ENCODE measurements around the gene MTA3.

The MTA3 gene

DNA sequence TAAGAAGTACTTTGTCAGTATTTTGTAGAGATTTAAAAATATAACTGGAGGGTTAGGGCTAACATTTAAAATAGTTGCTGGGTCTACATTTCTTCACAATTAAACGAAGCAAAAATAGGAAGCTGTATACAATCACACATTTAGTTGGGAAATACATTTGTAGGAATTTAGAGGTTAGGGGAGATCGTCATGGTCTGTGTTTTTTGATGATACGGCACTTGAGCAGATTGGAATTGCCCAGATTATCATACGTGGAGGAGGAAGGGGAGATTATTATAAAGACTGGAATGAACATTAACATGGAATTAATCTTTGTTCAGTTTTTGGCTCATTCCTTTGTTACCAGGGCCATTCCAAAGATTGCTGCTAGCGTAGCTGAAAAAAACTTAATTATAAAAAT is 84.6 kb downstream of the MTA3 start:
- TF ChIP-seq YY1 (IDR thresholded peaks at IDR 0.05; ENCODE audit: low read depth) (no peak), TEAD4 (IDR thresholded peaks at IDR 0.05) (no peak), TAF1 (IDR thresholded peaks at IDR 0.05; ENCODE audit: low read depth) (no peak), CREB1 (IDR thresholded peaks at IDR 0.05; ENCODE audit: low read depth) (no peak)

DNA sequence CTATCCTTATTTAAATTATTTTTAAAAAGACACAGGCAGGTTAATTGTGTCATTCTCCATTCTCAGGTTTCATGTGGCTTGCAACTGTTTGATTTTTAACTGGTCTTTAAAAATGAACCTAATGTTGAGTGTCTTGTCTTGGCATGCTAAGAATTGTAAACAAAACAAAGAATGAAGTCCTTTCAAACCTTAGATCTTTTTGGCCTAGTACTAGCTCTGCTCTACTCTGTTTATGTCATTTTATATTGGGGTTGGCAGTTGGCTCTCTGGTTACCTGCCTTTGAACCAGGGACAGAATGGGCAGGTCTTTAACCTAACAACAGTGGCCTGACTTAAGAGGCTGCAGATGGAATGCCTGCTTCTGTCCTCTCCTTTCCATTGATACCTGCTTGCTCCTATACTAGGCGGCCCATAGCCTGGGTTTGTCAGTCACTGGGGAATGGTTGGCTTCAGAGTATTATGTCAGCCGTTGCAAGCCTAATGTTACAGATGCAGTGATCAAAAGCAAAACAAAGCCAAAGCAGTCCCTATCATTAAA is 85.5 kb downstream of the MTA3 start:
- TF ChIP-seq EGR1 (IDR thresholded peaks at IDR 0.05), result no peak
- TF ChIP-seq FOXM1 (IDR thresholded peaks at IDR 0.05; ENCODE audit: borderline replicate concordance, low read depth), result no peak
- no peak for TF ChIP-seq TEAD4 (IDR thresholded peaks at IDR 0.05)
- no peak for TF ChIP-seq RAD21 (IDR thresholded peaks at IDR 0.05; ENCODE audit: low read depth)
- TF ChIP-seq CEBPB (IDR thresholded peaks at IDR 0.05), result no peak
- TF ChIP-seq ZBTB7A (IDR thresholded peaks at IDR 0.05; ENCODE audit: low read depth), result no peak
- no peak for TF ChIP-seq CREB1 (IDR thresholded peaks at IDR 0.05; ENCODE audit: low read depth)
- no peak for TF ChIP-seq EP300 (IDR thresholded peaks at IDR 0.05; ENCODE audit: borderline replicate concordance)
- TF ChIP-seq, protein P1, sequence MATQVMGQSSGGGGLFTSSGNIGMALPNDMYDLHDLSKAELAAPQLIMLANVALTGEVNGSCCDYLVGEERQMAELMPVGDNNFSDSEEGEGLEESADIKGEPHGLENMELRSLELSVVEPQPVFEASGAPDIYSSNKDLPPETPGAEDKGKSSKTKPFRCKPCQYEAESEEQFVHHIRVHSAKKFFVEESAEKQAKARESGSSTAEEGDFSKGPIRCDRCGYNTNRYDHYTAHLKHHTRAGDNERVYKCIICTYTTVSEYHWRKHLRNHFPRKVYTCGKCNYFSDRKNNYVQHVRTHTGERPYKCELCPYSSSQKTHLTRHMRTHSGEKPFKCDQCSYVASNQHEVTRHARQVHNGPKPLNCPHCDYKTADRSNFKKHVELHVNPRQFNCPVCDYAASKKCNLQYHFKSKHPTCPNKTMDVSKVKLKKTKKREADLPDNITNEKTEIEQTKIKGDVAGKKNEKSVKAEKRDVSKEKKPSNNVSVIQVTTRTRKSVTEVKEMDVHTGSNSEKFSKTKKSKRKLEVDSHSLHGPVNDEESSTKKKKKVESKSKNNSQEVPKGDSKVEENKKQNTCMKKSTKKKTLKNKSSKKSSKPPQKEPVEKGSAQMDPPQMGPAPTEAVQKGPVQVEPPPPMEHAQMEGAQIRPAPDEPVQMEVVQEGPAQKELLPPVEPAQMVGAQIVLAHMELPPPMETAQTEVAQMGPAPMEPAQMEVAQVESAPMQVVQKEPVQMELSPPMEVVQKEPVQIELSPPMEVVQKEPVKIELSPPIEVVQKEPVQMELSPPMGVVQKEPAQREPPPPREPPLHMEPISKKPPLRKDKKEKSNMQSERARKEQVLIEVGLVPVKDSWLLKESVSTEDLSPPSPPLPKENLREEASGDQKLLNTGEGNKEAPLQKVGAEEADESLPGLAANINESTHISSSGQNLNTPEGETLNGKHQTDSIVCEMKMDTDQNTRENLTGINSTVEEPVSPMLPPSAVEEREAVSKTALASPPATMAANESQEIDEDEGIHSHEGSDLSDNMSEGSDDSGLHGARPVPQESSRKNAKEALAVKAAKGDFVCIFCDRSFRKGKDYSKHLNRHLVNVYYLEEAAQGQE (IDR thresholded peaks at IDR 0.05; ENCODE audit: low read depth), result no peak
- no peak for TF ChIP-seq TAF1 (IDR thresholded peaks at IDR 0.05; ENCODE audit: low read depth)
- TF ChIP-seq YY1 (IDR thresholded peaks at IDR 0.05; ENCODE audit: low read depth), result no peak
- no peak for TF ChIP-seq TCF12 (IDR thresholded peaks at IDR 0.05; ENCODE audit: low read depth)
- TF ChIP-seq NFIC (IDR thresholded peaks at IDR 0.05), result no peak
- TF ChIP-seq, protein P2, sequence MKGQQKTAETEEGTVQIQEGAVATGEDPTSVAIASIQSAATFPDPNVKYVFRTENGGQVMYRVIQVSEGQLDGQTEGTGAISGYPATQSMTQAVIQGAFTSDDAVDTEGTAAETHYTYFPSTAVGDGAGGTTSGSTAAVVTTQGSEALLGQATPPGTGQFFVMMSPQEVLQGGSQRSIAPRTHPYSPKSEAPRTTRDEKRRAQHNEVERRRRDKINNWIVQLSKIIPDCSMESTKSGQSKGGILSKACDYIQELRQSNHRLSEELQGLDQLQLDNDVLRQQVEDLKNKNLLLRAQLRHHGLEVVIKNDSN (IDR thresholded peaks at IDR 0.05), result no peak

DNA sequence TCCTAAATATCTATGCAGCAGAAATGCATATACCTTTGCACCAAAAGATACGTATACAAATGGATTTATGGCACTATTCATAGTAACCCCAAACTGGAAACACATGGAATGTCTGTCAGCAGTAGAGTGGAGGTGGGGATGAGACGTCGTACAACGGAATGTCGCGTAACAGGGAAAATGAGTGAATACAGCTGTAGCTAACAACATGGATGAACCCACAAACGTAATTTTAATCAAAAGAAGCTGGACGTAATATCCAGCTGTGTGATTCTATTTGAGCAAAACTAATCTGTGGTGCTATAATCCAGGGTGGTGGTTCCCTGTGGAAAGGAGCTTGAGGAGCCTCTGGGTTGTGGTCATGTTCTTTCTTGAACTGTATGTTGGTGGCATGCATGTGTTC is 89.9 kb downstream of the MTA3 start:
- TF ChIP-seq, protein P2 (IDR thresholded peaks at IDR 0.05), result no peak
- TF ChIP-seq YY1 (IDR thresholded peaks at IDR 0.05; ENCODE audit: low read depth) (no peak), EGR1 (IDR thresholded peaks at IDR 0.05) (no peak), RAD21 (IDR thresholded peaks at IDR 0.05; ENCODE audit: low read depth) (no peak), CREB1 (IDR thresholded peaks at IDR 0.05; ENCODE audit: low read depth) (no peak), CEBPB (IDR thresholded peaks at IDR 0.05) (no peak), TAF1 (IDR thresholded peaks at IDR 0.05; ENCODE audit: low read depth) (no peak), ZBTB7A (IDR thresholded peaks at IDR 0.05; ENCODE audit: low read depth) (no peak), TEAD4 (IDR thresholded peaks at IDR 0.05) (no peak), TCF12 (IDR thresholded peaks at IDR 0.05; ENCODE audit: low read depth) (no peak), NFIC (IDR thresholded peaks at IDR 0.05) (no peak), FOXM1 (IDR thresholded peaks at IDR 0.05; ENCODE audit: borderline replicate concordance, low read depth) (no peak)
- TF ChIP-seq, protein P1 (IDR thresholded peaks at IDR 0.05; ENCODE audit: low read depth), result no peak
- TF ChIP-seq, protein P3, sequence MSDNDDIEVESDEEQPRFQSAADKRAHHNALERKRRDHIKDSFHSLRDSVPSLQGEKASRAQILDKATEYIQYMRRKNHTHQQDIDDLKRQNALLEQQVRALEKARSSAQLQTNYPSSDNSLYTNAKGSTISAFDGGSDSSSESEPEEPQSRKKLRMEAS (IDR thresholded peaks at IDR 0.05), result no peak

DNA sequence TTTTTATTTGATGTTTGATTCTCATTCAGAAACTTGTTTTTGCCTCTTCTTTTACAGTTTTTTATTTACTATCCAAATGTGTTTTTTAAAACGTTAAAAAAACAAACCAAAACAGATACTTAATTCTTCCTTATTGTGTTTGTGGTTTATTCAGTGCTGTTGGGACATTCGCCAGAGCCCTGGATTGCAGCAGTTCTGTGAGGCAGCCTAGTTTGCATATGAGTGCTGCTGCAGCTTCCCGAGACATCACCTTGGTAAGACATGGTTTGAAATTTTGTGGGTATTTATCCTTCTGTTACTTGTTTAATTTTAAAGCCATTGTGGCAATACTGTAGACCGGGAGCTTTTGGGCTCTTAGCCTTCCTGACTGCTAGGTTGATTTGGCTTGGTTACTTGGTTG is 91.2 kb downstream of the MTA3 start:
- TF ChIP-seq TCF12 (IDR thresholded peaks at IDR 0.05; ENCODE audit: low read depth) (no peak), RAD21 (IDR thresholded peaks at IDR 0.05; ENCODE audit: low read depth) (no peak), EGR1 (IDR thresholded peaks at IDR 0.05) (no peak), EP300 (IDR thresholded peaks at IDR 0.05; ENCODE audit: borderline replicate concordance) (no peak), TEAD4 (IDR thresholded peaks at IDR 0.05) (no peak), TAF1 (IDR thresholded peaks at IDR 0.05; ENCODE audit: low read depth) (no peak), NFIC (IDR thresholded peaks at IDR 0.05) (no peak), CREB1 (IDR thresholded peaks at IDR 0.05; ENCODE audit: low read depth) (no peak), ZBTB7A (IDR thresholded peaks at IDR 0.05; ENCODE audit: low read depth) (no peak), CEBPB (IDR thresholded peaks at IDR 0.05) (no peak), FOXM1 (IDR thresholded peaks at IDR 0.05; ENCODE audit: borderline replicate concordance, low read depth) (no peak)
- TF ChIP-seq, protein P2 (IDR thresholded peaks at IDR 0.05), result no peak
- TF ChIP-seq, protein P3 (IDR thresholded peaks at IDR 0.05), result no peak
- TF ChIP-seq, protein P1 (IDR thresholded peaks at IDR 0.05; ENCODE audit: low read depth), result no peak
